CD4-positive, alpha-beta T cell treated with Interferon alpha-2 for 1 hour (primary cell): Measurements from ENCODE around the gene SOCS1.
A peak's percentile ranks its signal among the peaks of the same experiment; 100 is the strongest.

ENCODE experiments used
- DNase-seq, 2 donors: peaks; one replicate each; pipeline ENCODE4 v3.0.0-alpha.2; 2020 to 2022

SOCS1 gene

DNA sequence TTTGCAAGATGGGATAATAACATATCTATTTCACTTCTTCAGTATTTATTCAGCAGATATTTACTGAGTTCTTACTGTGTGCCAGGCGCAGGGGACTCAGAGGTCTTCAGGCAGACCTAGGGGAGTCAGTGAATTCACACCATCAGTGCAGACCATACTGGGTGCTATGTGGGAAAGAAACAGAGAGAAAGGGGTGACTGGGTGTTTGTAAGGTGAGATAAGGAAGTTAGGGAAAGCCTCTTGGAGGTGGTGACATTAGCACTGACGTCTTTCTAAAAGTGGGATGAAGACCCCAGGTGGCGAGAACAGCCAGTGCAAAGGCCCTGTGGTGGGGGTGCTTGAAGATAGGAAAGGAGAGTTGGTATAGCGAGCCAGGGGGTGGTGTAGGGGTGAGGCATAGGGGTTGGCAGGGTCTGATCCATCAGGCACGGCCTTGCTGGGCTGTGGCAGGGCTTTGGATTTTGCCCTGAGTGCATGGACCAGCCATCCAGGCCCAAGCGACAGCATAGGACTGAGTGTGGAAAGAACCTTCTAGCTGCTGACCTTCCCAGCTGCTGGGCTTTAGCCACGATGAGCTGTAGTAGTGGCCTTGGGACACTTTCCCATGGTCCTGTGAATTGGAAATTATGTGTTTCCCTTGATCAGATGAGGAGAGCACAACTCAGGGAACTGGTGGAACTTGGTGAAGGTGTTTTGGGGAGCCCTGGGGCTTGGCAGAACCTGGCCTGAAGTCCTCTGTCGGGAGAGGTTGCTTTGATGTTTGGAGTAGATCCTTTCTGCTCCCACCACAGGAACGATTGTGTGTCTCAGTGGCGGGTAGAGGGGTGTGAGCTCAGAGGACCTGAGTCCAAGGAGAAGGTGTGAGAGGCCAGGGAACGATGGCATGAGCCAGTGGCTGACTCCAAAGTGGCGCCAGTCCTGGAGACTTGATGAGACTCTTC lies 3.9 kb upstream of the SOCS1 start:
- no peak for DNase-seq

DNA sequence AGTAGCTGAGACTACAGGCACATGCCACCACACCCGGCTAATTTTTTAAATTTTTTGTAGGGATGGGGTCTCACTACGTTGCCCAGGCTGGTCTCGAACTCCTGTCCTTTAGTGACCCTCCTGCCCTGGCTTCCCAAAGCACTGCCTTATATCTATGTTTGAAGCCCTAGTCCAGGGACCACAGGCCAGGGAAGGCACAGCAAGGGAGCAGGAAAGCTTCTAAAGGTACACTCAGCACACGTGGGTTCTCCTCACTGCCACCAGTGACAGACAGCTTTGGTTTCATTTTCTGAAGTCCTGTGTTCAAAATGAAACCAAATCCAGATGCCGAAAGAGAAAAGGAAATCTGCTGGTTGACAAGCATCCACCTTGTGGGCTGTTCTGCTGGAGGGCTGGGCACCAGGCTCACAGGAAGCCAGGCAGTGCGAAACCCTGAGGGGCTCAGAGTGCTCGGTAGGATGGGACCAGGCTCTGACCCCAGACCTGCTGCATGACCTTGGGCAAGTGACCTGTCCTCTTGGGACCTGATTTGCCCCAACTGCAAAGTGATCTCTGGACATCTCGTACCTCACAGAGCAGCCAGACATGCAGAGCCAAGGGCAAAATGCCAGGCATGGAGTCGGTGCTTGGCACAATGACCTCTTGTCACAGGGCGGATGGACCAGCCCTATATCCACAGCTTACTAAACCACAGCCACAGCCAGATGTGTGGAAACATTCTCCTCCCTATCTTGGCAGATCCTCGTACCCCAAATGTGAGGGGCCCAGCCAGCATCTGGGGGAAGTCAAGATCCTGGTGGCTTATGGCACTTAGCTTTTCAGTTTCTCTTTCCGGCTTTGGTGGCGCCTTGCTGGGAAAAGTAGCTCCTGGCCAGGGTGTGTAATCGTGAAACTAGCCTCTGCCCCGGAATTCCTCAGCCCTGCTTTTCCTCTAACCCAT lies 2.8 kb upstream of the SOCS1 start:
- DNase-seq, result peak; percentile 49 to 83

DNA sequence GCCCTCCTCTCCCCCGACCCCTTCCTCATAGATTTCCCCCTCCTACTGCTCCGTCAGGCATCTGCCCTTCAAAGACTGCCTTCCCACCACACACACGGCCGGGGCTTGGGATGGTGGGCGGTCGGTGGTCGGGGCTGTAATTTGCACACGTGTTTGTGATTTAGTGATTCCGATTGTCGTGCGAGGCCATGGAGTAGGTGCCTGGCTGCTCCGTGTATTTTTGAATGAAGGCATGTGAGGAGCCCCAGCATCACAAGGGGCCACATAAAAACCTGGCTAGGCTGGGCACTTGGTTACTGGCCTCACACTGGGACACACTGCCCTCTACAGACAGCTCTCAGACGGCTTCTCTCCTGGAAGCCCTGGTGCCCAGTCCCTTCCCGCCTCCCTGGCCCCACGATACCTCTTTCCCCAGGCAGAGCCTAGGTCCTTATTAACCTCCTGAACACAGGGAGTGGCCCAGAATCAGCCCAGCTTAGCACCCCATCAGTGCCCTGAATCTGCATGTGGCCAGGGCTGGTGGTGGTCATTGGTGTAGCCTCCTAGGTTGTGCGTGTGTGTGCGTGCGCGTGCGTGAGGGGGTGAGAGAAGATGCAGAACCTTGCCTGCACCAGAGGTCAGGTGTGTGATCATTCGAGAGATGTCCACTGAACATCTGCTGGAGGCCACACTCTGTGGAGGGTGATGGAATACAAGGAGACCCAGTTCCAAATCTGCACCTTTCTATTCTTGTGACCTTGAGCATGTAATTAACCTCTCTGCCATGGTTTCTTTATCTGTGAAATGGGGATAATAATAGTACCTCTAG lies 1.3 kb upstream of the SOCS1 start:
- peak; percentile 72 to 77 for DNase-seq

DNA sequence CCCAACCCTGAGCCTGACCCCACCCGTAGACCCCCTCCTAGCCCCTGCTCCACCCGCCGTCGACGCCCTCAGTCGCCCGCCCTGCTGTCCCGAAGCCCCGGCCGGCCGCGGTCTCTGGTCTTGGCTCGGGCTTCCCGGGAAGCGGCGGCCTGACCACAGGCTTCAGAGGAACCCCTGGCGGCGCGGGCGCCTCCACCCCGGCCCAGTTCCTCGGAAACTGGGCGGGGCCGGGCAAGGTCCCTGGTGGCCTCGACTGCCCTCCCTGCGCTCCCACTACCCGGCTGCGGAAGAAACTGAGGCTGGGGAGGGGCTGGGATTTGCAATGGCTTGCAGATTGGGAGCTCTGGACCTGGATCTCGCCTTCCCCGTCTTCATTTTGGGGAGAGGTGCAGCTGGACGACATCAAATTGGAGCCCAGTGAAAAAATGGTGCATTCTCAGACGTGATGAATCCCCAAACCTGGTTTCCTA lies 692 bp upstream of the SOCS1 start:
- DNase-seq, result peak; percentile 46 to 54

DNA sequence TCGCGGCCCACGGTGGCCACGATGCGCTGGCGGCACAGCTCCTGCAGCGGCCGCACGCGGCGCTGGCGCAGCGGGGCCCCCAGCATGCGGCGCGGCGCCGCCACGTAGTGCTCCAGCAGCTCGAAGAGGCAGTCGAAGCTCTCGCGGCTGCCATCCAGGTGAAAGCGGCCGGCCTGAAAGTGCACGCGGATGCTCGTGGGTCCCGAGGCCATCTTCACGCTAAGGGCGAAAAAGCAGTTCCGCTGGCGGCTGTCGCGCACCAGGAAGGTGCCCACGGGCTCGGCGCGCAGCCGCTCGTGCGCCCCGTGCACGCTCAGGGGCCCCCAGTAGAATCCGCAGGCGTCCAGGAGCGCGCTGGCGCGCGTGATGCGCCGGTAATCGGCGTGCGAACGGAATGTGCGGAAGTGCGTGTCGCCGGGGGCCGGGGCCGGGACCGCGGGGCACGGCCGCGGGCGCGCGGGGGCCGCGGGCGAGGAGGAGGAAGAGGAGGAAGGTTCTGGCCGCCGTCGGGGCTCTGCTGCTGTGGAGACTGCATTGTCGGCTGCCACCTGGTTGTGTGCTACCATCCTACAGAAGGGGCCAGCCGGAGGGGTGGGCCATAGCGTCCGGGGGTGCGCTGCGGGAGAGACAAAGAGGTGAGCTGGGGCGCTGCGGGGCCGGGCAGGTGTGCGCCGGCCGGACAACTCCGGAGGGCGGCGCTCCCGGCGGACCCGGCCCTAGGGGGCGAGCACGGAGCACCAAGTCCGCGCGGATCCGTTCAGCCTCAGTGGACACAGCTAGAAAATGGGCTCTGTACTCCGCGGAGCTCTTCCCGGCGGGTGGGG lies 879 bp downstream of the SOCS1 start:
- peak; percentile 67 to 71 for DNase-seq

DNA sequence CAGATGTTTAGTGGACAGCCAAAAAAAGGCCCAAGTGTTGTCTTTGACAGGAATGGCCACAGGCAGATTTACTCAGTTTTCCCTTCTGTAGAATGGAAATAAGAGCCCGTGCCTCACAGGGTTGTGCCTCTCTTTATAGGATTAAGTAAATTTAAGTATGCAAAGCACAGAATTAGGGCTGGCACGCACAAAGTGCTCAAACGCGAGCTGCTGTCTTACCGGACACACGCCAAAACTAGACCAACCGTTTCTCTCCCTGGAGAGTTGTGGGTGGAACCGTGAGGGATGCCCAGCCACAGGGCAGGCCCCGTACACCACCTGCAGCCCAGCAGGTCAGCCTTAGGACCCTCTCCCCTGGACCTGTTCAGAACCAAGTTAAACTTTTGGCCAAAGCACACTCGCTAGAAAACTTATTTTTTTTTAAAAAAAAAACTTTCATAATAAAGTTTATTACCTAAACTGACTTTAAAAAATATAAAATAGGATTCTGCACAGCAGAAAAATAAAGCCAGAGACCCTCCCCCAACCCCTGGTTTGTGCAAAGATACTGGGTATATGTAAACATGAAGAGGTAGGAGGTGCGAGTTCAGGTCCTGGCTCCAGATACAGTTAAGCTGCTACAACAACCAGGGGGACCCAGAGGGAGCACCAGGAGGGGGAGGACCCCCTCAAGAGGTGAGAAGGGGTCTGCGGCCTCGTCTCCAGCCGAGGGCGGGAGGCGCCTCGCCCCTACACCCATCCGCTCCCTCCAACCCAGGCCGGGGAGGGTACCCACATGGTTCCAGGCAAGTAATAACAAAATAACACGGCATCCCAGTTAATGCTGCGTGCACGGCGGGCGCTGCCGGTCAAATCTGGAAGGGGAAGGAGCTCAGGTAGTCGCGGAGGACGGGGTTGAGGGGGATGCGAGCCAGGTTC lies 1.8 kb downstream of the SOCS1 start:
- DNase-seq, result peak in 1 of 2 donors; percentile 39

DNA sequence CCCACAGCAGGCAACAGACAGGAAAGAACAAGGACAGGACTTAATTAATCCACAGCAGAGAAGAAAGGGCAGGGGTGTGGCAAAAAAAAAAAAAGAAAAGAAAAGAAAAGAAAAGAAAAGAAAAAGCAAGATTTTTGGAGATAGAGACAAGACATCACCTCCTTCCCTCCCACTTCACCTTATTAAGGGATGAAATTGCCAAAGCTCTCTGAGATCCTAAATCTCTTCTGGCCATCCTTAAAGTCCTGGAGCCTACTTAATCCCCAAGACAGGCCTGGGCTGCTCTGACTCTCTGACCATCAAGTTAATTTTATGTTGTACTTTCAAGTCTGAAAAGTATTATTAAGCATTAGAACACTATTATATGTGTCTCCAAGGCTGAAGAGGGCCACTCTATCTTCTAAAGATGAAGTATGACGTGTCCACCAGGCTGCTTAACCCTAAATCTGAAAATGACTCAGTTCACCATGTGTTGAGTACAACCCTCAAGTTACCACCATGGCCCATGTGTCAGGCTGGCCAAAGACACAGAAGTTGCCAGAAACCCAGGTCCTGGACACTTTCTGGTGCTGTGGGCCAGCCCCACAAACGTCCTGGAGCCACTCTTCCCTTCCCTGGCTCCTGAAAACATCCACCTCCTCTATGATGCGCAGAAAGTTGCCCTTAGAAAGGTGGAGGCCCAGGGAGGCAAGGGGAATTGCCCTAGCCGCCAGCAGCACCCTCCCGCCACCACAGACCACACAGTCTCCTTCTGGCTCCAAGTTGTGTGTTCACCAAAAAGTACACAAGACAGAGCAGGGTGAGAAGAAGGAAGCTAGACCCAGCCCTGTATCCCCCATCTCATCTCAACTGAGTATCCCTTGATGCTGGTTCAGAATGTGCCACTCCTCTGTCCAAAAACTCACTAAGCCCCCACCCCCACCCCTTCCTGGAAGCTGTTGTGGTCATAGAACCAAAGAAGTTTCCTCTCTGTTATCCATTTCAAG lies 2.7 kb downstream of the SOCS1 start:
- DNase-seq, result peak; percentile 57 to 77

DNA sequence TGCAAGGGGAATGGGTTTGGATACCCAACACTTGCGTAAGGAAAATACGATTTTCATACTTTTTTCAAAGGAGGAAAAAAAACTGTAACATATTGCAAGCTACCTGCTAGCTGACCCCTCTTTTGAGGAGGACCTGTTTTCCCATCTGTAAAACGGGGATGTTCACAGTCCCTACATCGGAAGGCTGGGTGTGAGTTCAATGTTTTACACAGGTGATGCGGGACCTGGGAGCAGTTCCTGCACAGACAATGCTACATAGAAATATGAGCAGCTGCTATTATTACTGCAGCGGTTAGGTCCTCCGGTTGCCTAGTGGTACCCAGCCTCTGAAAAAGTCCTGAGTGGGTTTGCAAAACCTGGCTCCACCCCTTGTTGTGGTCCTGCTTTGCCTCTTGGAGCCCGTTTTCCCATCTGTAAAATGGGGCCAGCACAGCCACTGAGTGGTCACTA lies 3.5 kb downstream of the SOCS1 start:
- peak in 1 of 2 donors; percentile 36 for DNase-seq

DNA sequence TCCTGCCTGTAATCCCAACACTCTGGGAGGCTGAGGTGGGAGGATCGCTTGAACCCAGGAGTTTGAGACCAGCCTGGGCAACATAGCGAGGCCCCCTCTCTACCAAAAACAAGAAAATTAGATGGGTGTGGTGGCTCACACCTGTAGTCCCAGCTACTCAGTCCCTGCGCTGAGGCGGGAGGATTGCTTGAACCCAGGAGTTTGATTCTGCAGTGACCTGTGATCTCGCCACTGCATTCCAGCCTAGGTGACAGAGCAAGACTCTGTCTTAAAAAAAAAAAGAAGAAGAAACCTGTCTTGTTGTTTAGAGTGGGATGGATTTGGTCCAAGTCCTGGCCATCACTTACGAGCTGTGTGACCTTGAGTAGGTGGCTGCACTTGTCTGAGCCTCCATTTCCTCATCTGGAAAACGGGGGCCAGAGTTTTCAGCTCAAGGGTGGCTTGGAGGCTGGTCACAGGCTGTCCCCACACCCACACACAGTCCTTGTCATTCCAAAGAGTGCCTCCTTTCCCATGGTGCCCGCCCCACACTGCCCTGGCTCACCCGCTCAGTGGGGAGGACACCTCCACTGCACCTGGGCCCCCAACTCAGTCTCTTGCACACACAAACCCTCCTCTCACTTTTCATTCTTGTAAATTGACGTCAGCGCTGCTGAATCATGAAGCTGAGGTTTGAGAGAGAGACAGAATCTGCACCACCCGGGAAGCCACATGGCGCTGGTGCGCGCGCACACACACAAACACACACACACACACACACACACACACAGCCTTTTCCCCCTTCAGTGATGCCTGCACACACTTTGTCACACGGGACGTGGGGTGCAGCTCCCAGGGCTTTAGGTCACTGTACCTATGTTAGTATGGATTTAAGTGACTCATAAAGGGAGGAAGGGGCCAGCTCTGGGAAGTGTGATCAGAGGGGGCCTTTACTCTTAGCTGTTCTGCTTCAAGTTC lies 4.2 kb downstream of the SOCS1 start:
- peak; percentile 83 to 88 for DNase-seq

DNA sequence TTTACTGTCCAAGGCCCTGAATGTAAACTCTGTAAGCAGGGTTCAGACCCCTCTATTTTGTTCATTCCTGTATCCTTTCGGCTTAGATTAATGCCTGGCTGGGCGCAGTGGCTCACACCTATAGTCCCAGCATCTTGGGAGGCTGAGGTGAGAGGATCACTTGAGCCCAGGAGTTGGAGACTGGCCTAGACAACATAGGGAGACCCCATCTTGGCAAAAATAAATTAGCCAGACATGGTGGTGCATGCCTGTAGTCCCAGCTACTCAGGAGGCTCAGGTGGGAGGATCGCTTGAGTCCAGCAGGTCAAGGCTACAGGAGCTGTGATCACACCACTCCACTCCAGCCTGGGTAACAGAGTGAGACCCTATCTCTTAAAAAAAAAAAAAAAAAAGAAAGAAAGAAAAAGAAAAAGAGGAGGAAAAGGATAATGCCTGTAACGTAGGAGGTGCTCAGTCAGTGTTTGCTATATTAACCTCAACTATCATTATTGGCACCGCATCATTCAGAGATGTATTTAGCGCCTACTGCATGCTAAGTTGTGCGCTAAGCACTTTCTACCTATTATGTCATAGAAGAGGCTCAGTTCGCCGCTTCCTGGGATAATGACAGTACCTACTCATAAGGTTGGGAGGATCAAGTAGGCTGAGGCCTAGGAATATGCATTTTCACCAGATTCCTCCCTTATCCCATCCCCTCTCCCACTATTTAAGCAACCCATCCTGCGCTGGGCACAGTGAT lies 5.0 kb downstream of the SOCS1 start:
- DNase-seq, result peak in 1 of 2 donors; percentile 36

DNA sequence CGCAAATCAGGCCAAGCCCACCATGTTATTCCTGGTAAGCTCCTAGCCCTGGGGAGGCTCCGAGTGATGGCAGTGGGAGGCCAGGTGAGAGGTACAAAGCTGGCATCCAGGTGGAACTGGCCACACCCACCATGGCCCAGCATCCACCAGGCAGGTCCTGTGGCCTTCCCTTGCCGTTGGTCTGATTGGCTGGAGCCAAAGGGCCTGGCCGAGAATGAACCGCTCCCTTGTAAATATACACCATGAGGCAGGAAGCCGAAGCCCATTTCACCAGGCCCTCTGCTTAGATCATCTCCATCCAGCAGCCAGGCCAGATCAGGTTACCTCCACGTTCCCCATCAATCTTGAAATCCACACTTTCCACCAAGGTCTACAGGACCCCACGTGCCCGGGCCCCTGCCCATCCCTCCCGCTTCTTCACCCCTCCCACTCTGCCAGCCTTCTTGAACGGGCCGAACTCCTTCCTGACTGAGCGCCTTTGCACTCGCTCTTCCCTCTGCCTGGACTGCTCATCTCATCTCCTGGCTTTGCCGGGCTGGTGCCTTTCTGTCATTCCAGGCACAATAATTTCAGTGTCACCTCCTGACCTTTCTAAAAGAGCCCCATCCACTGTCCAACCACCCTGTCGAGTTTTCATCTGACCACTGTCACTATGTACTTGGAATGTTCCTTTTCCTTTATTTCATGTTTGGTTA lies 5.8 kb downstream of the SOCS1 start:
- DNase-seq, result peak in 1 of 2 donors; percentile 26

DNA sequence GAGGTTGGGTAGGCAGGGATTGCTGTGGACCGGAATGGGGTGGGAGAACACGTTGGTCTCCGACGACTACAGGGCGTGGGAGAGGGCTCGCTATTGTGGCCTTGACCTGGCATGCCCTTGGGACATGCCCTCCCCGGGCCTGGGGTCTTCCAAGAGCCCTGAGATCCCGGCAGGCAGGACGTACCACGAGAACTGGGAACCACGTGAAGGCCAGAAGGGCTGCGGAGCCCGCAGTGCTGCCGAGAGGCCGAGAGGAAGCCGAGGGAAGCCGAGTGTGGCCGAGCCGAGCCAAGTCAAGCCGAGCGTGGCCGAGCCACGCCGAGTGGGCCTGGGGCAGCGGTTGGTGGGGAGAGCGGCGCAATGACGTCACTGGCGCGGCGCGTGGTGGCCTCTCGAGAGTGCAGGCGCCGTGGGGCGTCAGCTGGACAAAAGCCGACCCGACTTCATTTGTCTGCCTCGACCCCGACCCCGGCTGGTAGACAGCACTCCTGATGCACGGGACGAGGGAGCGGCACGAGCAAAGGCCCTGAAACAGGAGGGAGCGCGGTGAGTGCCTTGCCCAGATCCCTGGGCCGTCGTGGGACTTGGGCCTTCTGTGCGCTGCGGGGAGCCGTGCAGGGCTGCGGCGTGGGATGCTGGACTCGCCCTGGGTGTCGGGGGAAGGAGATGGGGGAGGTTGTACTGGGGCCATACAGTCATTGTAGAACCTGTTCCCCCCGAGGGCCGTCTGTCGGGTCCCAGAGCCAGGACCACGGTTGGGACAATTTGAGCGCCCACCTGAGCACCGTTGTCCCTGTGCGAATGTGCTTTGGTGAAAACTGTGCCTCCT lies 6.6 kb downstream of the SOCS1 start:
- peak in 1 of 2 donors; percentile 23 for DNase-seq

DNA sequence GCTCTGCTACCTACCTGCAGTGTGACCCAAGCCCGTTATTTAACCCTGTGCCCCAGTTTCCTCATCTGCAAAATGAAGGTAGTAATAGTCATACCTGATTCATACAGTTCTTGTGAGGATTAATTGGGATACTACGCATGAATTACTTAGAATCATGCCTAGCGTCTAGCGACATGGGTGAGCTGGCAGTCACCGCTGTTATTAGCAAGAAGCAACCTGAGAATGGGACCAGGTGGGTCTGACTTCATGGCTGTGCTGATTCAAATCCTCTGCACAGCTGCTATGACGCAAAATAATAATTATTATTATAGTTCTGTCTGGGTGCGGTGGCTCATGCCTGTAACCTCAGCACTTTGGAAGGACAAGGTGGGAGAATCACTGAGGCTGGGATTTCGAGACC lies 7.9 kb downstream of the SOCS1 start:
- DNase-seq, result no peak

DNA sequence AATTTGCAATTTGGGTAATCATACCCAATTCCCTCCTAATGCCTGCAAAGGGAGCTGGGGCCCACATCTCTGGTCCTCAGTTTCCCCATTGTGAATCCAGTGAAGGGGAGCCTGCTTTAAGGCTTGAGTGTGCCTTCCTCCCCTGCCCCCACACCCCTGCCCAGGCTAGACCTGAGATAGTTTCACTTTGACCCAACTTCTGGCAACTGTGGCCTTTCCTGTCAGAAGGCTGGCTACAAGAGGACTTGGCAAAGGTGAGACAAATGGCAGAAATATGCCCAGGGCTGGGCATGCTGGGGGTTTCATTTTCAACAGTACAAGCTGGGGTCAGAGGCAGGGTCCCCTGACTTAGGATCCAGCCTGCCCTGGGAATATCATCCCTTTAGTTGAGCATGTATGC lies 10.0 kb downstream of the SOCS1 start:
- no peak for DNase-seq

DNA sequence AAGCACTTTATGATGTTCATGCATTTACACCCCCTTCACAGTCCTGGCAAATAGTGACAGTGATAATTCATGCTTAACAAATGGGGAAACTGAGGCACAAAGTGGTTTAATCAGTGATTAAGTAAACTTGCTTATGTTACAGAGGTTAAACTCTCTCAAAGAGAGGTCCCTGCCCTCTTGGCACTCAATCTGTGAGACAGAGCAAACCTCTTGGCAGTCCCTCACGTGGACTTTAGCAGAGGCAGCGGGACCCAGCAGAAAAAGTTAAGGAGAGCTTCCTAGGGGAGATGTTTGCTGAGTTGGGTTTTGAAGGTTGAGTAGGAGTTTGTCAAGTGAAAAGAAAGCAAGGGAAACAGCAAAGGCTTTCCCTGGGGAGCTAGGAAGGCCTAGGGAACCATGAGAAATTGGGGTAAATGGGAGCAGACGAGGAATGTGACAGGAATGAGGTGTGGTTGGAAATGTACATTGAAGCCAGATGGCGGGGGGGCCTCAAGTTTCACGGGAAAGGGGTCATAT lies 10.7 kb downstream of the SOCS1 start:
- DNase-seq, result no peak
